CD14-positive monocyte (primary cell): Measurements from ENCODE around the gene ZNF439. TPM values are rescaled to one million over a fixed set of nuclear protein-coding genes. Genes with fewer than 3 reads are reported as not detected.
"Not testable (repeated sequence)": the region's sequence is repeated elsewhere in the genome, so short reads cannot be mapped to it uniquely, and the experiment has no call there.

ENCODE experiments used
- DNase-seq, 3 donors: peaks; one replicate each; pipeline ENCODE4 v3.0.0-alpha.2; 2011 to 2022
- H2AFZ ChIP-seq: 2 replicates; pipeline ENCODE4 v1.6.0; 2012; ENCODE audit warnings: mild to moderate bottlenecking, low read depth, low read length, inconsistent platforms; ENCODE audit not compliant: insufficient read depth, poor library complexity, severe bottlenecking
- H3K27ac ChIP-seq, 2 donors: 1 replicate in 1 of 2; 2 replicates in 1 of 2; pipeline ENCODE4 v1.5.1; 2012 to 2013; ENCODE audit warnings: low read length in 2 of 2, control low read depth in 1 of 2, inconsistent platforms in 1 of 2, low read depth in 1 of 2, mild to moderate bottlenecking in 1 of 2
- H3K27me3 ChIP-seq, 2 donors: one replicate each; pipeline versions ENCODE4 v1.6.0 to v1.6.1; 2011 to 2013; ENCODE audit warnings: low read length in 2 of 2; ENCODE audit not compliant: control insufficient read depth in 2 of 2, insufficient read depth in 2 of 2
- H3K36me3 ChIP-seq, 2 donors: replicated peaks in 1 of 2; 1 replicate in 1 of 2; 2 replicates in 1 of 2; pipeline versions ENCODE4 v1.5.1 to v1.6.1; 2012 to 2013; ENCODE audit warnings: low read length in 2 of 2, control low read depth in 1 of 2, inconsistent platforms in 1 of 2, mild to moderate bottlenecking in 1 of 2; ENCODE audit not compliant: insufficient read depth in 2 of 2, control insufficient read depth in 1 of 2
- H3K4me1 ChIP-seq, 2 donors: 1 replicate in 1 of 2; 2 replicates in 1 of 2; pipeline versions ENCODE4 v1.5.1 to v1.6.1; 2012 to 2013; ENCODE audit warnings: low read length in 2 of 2, control low read depth in 1 of 2, inconsistent platforms in 1 of 2, mild to moderate bottlenecking in 1 of 2, moderate library complexity in 1 of 2; ENCODE audit not compliant: insufficient read depth in 2 of 2, control insufficient read depth in 1 of 2
- H3K4me2 ChIP-seq: replicated peaks from 2 replicates; pipeline ENCODE3; 2012; ENCODE audit warnings: low read length, moderate library complexity, mild to moderate bottlenecking; ENCODE audit not compliant: poor library complexity, severe bottlenecking; ENCODE audit errors: extremely low read depth
- H3K4me3 ChIP-seq, 3 experiments: fragments of 200-600 bp in 1 of 3; sonication (generic) in 1 of 3; replicated peaks in 1 of 3; 1 replicate in 2 of 3; 2 replicates in 1 of 3; pipeline ENCODE4 v1.5.1; 2011 to 2013; ENCODE audit warnings: low read length in 3 of 3, mild to moderate bottlenecking in 3 of 3, control low read depth in 2 of 3, low read depth in 2 of 3, inconsistent platforms in 1 of 3, moderate library complexity in 1 of 3
- H3K79me2 ChIP-seq: 2 replicates; pipeline ENCODE4 v1.6.0; 2012; ENCODE audit warnings: mild to moderate bottlenecking, control low read depth, inconsistent platforms, low read length, moderate library complexity; ENCODE audit not compliant: insufficient read depth
- H3K9ac ChIP-seq: 2 replicates; pipeline ENCODE4 v1.6.0; 2017; ENCODE audit warnings: low read length, mild to moderate bottlenecking; ENCODE audit not compliant: insufficient read depth, poor library complexity, severe bottlenecking
- H3K9me3 ChIP-seq, 2 donors: replicated peaks in 1 of 2; 1 replicate in 1 of 2; 2 replicates in 1 of 2; pipeline versions ENCODE4 v1.5.1 to v1.6.1; 2012 to 2013; ENCODE audit warnings: low read length in 2 of 2, control low read depth in 1 of 2; ENCODE audit not compliant: control insufficient read depth in 1 of 2, insufficient read depth in 1 of 2
- H4K20me1 ChIP-seq: 2 replicates; pipeline ENCODE4 v1.6.0; 2012; ENCODE audit warnings: mild to moderate bottlenecking, low read length, control low read depth, moderate library complexity; ENCODE audit not compliant: insufficient read depth
- H3K27ac Mint-ChIP-seq, 7 donors: one replicate each; pipeline ENCODE4 v1.8.0; 2020; ENCODE audit warnings: mild to moderate bottlenecking in 7 of 7, mixed read lengths in 7 of 7, moderate library complexity in 6 of 7, inconsistent platforms in 2 of 7
- H3K27me3 Mint-ChIP-seq, 3 donors: one replicate each; pipeline ENCODE4 v1.8.0; 2021 to 2022; ENCODE audit warnings: low read depth in 3 of 3, mild to moderate bottlenecking in 3 of 3, mixed read lengths in 3 of 3, moderate library complexity in 3 of 3, inconsistent platforms in 1 of 3
- H3K36me3 Mint-ChIP-seq, 2 donors: one replicate each; pipeline ENCODE4 v1.8.0; 2020; ENCODE audit warnings: mixed read lengths in 2 of 2, inconsistent platforms in 1 of 2, mild to moderate bottlenecking in 1 of 2
- H3K4me1 Mint-ChIP-seq: one replicate; pipeline ENCODE4 v1.8.0; 2020; ENCODE audit warnings: mild to moderate bottlenecking, mixed read lengths
- H3K4me3 Mint-ChIP-seq, 2 donors: one replicate each; pipeline ENCODE4 v1.8.0; 2020; ENCODE audit warnings: mild to moderate bottlenecking in 2 of 2, mixed read lengths in 2 of 2, moderate library complexity in 1 of 2
- H3K9me3 Mint-ChIP-seq, 7 donors: one replicate each; pipeline ENCODE4 v1.8.0; 2020 to 2022; ENCODE audit warnings: mixed read lengths in 7 of 7, mild to moderate bottlenecking in 6 of 7, moderate library complexity in 6 of 7, inconsistent platforms in 2 of 7
- CTCF ChIP-seq: fragments of 200-600 bp; IDR thresholded peaks from one replicate; pipeline ENCODE4 v1.8.0; 2022; ENCODE audit warnings: antibody characterized with exemption, mild to moderate bottlenecking
- WGBS: methylation state at CpG from one replicate; pipeline ENCODE4 v1.1.5; 2013; ENCODE audit warnings: missing lambda C conversion rate; ENCODE audit not compliant: insufficient coverage; 5-methylcytosine and 5-hydroxymethylcytosine counted together
- intact Hi-C, 2 donors: fragments of 100-400 bp; cut with micrococcal nuclease; formaldehyde crosslinking; loops; one replicate each; pipeline versions ENCODE4 v1.15.0 to v1.15.1; 2023
- polyA plus RNA-seq, 3 donors: library from polyadenylated mRNA; depleted of rRNA in 1 of 3; unstranded in 2 of 3; stranded (reverse) in 1 of 3; fragments of 300-500 nt in 2 of 3; fragments of >200 nt in 1 of 3; fragmentation: Illumina TruSeq in 2 of 3; gene quantifications; 1 replicate in 2 of 3; 2 replicates in 1 of 3; pipeline ENCODE4 v1.2.3, GENCODE V29; 2012 to 2021

Gene ZNF439
- polyA plus RNA-seq, 3 donors, result 0.31 to 2.1 (median 0.82) TPM

GRCh38 chr19:11848200-11848593 is 329 bp upstream of the ZNF439 start:
- Mint-ChIP-seq H3K9me3 (peaks cover 25 to 73% (median 50%) of the 10 kb centered on the region in 7 donors), H3K27ac (peak overlapping the region in 3 of 7 donors; percentile 3 to 26 (median 15)), H3K36me3 (peaks cover 3 to 24% of the 10 kb centered on the region in 2 donors), H3K27me3 (peaks cover 0 to 5% (median 2%) of the 10 kb centered on the region in 3 donors), H3K4me3 (peak overlapping the region; percentile 84 to 90), H3K4me1 (peaks cover 20% of the 10 kb centered on the region)
- Histone ChIP-seq H3K36me3 (peaks cover 0 to 1% of the 10 kb centered on the region in 2 donors), H3K27ac (no peak overlapping the region), H3K9ac (peak overlapping the region; percentile 57), H4K20me1 (no peaks in the 10 kb centered on the region), H3K4me2 (peak overlapping the region; percentile 84), H3K4me1 (peaks cover 15 to 19% of the 10 kb centered on the region in 2 donors), H2AFZ (peak overlapping the region; percentile 81), H3K4me3 (peak overlapping the region; percentile 49 to 77 (median 55)), H3K79me2 (peaks cover 26% of the 10 kb centered on the region), H3K27me3 (no peaks in the 10 kb centered on the region), H3K9me3 (peaks cover 46 to 67% of the 10 kb centered on the region in 2 donors)
- intact Hi-C loops, result no loop called here
- DNase-seq, result no peak
- WGBS, result 23% methylated on average over 9 of the region's 11 CpGs
- TF ChIP-seq CTCF, result no peak

DNA sequence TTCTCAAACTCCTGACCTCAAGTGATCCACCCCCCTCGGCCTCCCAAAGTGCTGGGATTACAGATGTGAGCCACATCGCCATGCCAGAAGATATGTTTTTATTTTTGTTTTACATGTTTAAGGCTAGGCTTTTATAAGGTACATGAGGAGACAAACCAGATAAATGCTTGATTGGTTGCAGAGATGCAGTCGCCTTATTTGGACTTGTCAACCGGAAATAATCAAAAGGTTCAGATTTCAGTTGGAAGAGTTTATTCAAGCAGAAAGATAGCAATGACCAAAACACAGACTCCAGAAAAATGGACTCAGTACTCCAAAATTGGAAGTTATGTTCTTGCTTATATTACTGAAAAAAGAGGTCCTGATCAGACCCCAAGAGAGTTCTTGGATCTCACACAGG is 1.8 kb downstream of the ZNF439 start:
- Histone ChIP-seq H3K36me3 (peaks cover 0 to 20% of the 10 kb centered on the region in 2 donors), H3K79me2 (peaks cover 39% of the 10 kb centered on the region), H3K9me3 (peaks cover 56 to 70% of the 10 kb centered on the region in 2 donors), H3K4me1 (peaks cover 15 to 19% of the 10 kb centered on the region in 2 donors)
- H3K4me3 ChIP-seq, H3K27ac Mint-ChIP-seq, H3K4me3 Mint-ChIP-seq, H4K20me1 ChIP-seq, DNase-seq, H3K4me2 ChIP-seq, H2AFZ ChIP-seq, intact Hi-C loops, H3K27me3 ChIP-seq, H3K27ac ChIP-seq, H3K9ac ChIP-seq, H3K27me3 Mint-ChIP-seq: not testable (repeated sequence)
- Mint-ChIP-seq H3K4me1 (peaks cover 20% of the 10 kb centered on the region), H3K9me3 (peaks cover 29 to 80% (median 55%) of the 10 kb centered on the region in 7 donors), H3K36me3 (peaks cover 3 to 33% of the 10 kb centered on the region in 2 donors)
- no CpG with 5 or more reads among the region's 4 CpGs for WGBS
